Astrocyte (in vitro differentiated cells and primary cell): ENCODE measurements around the gene CSRNP3. TPM values are rescaled to one million over a fixed set of nuclear protein-coding genes. Genes with fewer than 3 reads are reported as not detected.

ENCODE experiments used
- DNase-seq: peaks from one replicate; pipeline ENCODE4 v3.0.0-alpha.2; 2010; ENCODE audit warnings: low read depth
- FAIRE-seq: peaks from 2 replicates; lab custom pipeline; 2011; peaks lifted over from hg19 to GRCh38; lab: Jason Lieb, UNC
- H2AFZ ChIP-seq: 2 replicates; pipeline ENCODE4 v1.6.0; 2012; ENCODE audit warnings: low read depth, low read length, inconsistent platforms
- H3K27ac ChIP-seq: 2 replicates; pipeline ENCODE4 v1.5.1; 2011; ENCODE audit warnings: low read depth, low read length, inconsistent platforms
- H3K27me3 ChIP-seq: 2 replicates; pipeline ENCODE4 v1.6.0; 2011; ENCODE audit warnings: low read length, inconsistent platforms; ENCODE audit not compliant: insufficient read depth
- H3K36me3 ChIP-seq: 2 replicates; pipeline ENCODE4 v1.5.1; 2011; ENCODE audit warnings: low read length, inconsistent platforms; ENCODE audit not compliant: insufficient read depth
- H3K4me1 ChIP-seq: 2 replicates; pipeline ENCODE4 v1.5.1; 2011; ENCODE audit warnings: low read length, inconsistent platforms; ENCODE audit not compliant: insufficient read depth
- H3K4me2 ChIP-seq: 2 replicates; pipeline ENCODE4 v1.6.0; 2012; ENCODE audit warnings: low read length, inconsistent platforms
- H3K4me3 ChIP-seq: 2 replicates; pipeline ENCODE4 v1.5.1; 2011; ENCODE audit warnings: low read depth, mild to moderate bottlenecking, low read length, inconsistent platforms; ENCODE audit not compliant: insufficient read depth
- H3K79me2 ChIP-seq: 2 replicates; pipeline ENCODE4 v1.6.0; 2012; ENCODE audit warnings: mild to moderate bottlenecking, low read length, inconsistent platforms; ENCODE audit not compliant: insufficient read depth
- H3K9ac ChIP-seq: 2 replicates; pipeline ENCODE4 v1.6.0; 2012; ENCODE audit warnings: mild to moderate bottlenecking, low read length, inconsistent platforms
- H3K9me3 ChIP-seq: 2 replicates; pipeline ENCODE4 v1.5.1; 2012; ENCODE audit warnings: low read depth, mild to moderate bottlenecking, low read length, inconsistent platforms; ENCODE audit not compliant: insufficient read depth
- H4K20me1 ChIP-seq: 2 replicates; pipeline ENCODE4 v1.6.0; 2012; ENCODE audit warnings: low read length, inconsistent platforms; ENCODE audit not compliant: insufficient read depth
- H3K27ac Mint-ChIP-seq: one replicate; pipeline ENCODE4 v1.8.0; 2021; ENCODE audit warnings: mild to moderate bottlenecking, mixed read lengths; ENCODE audit not compliant: unreplicated experiment
- H3K27me3 Mint-ChIP-seq: one replicate; pipeline ENCODE4 v1.8.0; 2021; ENCODE audit warnings: low read depth, mixed read lengths; ENCODE audit not compliant: unreplicated experiment
- H3K36me3 Mint-ChIP-seq: one replicate; pipeline ENCODE4 v1.8.0; 2021; ENCODE audit warnings: low read depth, mixed read lengths; ENCODE audit not compliant: unreplicated experiment
- H3K4me1 Mint-ChIP-seq: one replicate; pipeline ENCODE4 v1.8.0; 2021; ENCODE audit warnings: low read depth, mixed read lengths; ENCODE audit not compliant: unreplicated experiment
- H3K4me3 Mint-ChIP-seq: one replicate; pipeline ENCODE4 v1.8.0; 2021; ENCODE audit warnings: mild to moderate bottlenecking, moderate library complexity, mixed read lengths; ENCODE audit not compliant: unreplicated experiment
- H3K9me3 Mint-ChIP-seq: one replicate; pipeline ENCODE4 v1.8.0; 2021; ENCODE audit warnings: mild to moderate bottlenecking, mixed read lengths; ENCODE audit not compliant: unreplicated experiment
- EZH2 ChIP-seq: IDR thresholded peaks from 2 replicates; pipeline ENCODE4 v1.6.1; 2012; ENCODE audit warnings: mild to moderate bottlenecking, low read length, inconsistent platforms; ENCODE audit not compliant: insufficient read depth
- total RNA-seq: library from RNA; stranded (reverse); gene quantifications from 2 replicates; pipeline ENCODE4 v1.2.1, GENCODE V29; 2021
- TF ChIP-seq, protein P1 (sequence below): IDR thresholded peaks from 2 replicates; pipeline ENCODE4 v1.5.1; 2011; ENCODE audit warnings: low read depth, mild to moderate bottlenecking, inconsistent platforms, low read length, moderate library complexity; ENCODE audit not compliant: insufficient read depth

CSRNP3 gene
- total RNA-seq, 1 donor from 2014 or later = 5.9 TPM

- DNase-seq = no peak
- H3K4me1 Mint-ChIP-seq = no peaks in the 10 kb centered on the region
- H3K79me2 ChIP-seq = no peaks in the 10 kb centered on the region
- H3K27ac Mint-ChIP-seq = no peak overlapping the region
- H3K4me3 Mint-ChIP-seq = no peak overlapping the region
- no peak overlapping the region for H3K4me3 ChIP-seq
- H3K36me3 Mint-ChIP-seq = peaks cover 3% of the 10 kb centered on the region
- no peaks in the 10 kb centered on the region for H3K27me3 Mint-ChIP-seq
- no peak for FAIRE-seq
- no peaks in the 10 kb centered on the region for H4K20me1 ChIP-seq
- no peaks in the 10 kb centered on the region for H3K27me3 ChIP-seq
- H3K9me3 Mint-ChIP-seq = no peaks in the 10 kb centered on the region
- no peaks in the 10 kb centered on the region for H3K9me3 ChIP-seq
- TF ChIP-seq EZH2 = no peak
- TF ChIP-seq, protein P1, sequence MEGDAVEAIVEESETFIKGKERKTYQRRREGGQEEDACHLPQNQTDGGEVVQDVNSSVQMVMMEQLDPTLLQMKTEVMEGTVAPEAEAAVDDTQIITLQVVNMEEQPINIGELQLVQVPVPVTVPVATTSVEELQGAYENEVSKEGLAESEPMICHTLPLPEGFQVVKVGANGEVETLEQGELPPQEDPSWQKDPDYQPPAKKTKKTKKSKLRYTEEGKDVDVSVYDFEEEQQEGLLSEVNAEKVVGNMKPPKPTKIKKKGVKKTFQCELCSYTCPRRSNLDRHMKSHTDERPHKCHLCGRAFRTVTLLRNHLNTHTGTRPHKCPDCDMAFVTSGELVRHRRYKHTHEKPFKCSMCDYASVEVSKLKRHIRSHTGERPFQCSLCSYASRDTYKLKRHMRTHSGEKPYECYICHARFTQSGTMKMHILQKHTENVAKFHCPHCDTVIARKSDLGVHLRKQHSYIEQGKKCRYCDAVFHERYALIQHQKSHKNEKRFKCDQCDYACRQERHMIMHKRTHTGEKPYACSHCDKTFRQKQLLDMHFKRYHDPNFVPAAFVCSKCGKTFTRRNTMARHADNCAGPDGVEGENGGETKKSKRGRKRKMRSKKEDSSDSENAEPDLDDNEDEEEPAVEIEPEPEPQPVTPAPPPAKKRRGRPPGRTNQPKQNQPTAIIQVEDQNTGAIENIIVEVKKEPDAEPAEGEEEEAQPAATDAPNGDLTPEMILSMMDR = no peak
- H3K4me1 ChIP-seq = no peaks in the 10 kb centered on the region
- no peak overlapping the region for H3K4me2 ChIP-seq
- H3K36me3 ChIP-seq = no peaks in the 10 kb centered on the region
- H3K27ac ChIP-seq = no peak overlapping the region
- H3K9ac ChIP-seq = no peak overlapping the region
- no peak overlapping the region for H2AFZ ChIP-seq
Observed at GRCh38 chr2:165500816-165501215, 31.3 kb downstream of the CSRNP3 start.

DNA sequence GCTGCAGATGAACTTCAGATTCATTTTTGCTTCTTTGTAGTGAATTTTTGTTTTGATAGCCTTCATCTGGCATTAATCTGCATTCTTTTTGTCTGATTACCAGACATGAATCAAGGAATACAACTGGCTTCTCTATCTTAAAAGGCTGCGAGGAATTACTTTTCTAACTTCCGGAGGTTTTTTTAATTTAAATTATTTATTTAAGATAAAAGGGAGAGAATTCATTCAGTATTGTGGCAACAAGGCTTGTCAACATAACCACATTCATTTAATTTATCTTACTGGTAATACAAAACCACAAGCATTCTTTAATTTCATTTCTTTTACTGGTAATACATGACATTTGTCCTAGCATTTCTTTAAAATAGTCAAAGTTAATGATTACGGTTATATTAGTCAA lies 36.0 kb downstream of the CSRNP3 start:
- Histone ChIP-seq H3K4me1 (no peaks in the 10 kb centered on the region), H2AFZ (no peak overlapping the region), H3K27ac (no peak overlapping the region), H3K36me3 (no peaks in the 10 kb centered on the region), H4K20me1 (no peaks in the 10 kb centered on the region), H3K9ac (no peak overlapping the region), H3K79me2 (no peaks in the 10 kb centered on the region), H3K4me3 (no peak overlapping the region), H3K27me3 (no peaks in the 10 kb centered on the region), H3K4me2 (no peak overlapping the region), H3K9me3 (no peaks in the 10 kb centered on the region)
- Mint-ChIP-seq H3K27me3 (no peaks in the 10 kb centered on the region), H3K4me1 (no peaks in the 10 kb centered on the region), H3K4me3 (no peak overlapping the region), H3K36me3 (no peaks in the 10 kb centered on the region), H3K27ac (no peak overlapping the region), H3K9me3 (no peaks in the 10 kb centered on the region)
- FAIRE-seq (no peak), DNase-seq (peak; percentile 76)
- TF ChIP-seq EZH2 = no peak
- TF ChIP-seq, protein P1 = no peak

GRCh38 chr2:165508927-165509326 lies 39.4 kb downstream of the CSRNP3 start:
- no peaks in the 10 kb centered on the region for H3K9me3 Mint-ChIP-seq

More at GRCh38 chr2:165508927-165509326, 39.4 kb downstream of the CSRNP3 start:
- Histone ChIP-seq H3K4me1 (no peaks in the 10 kb centered on the region), H3K27me3 (no peaks in the 10 kb centered on the region), H3K9me3 (no peaks in the 10 kb centered on the region), H3K9ac (no peak overlapping the region), H3K79me2 (no peaks in the 10 kb centered on the region), H3K27ac (no peak overlapping the region), H2AFZ (no peak overlapping the region), H4K20me1 (no peaks in the 10 kb centered on the region), H3K4me3 (no peak overlapping the region), H3K36me3 (no peaks in the 10 kb centered on the region), H3K4me2 (no peak overlapping the region)
- Mint-ChIP-seq H3K36me3 (no peaks in the 10 kb centered on the region), H3K27me3 (no peaks in the 10 kb centered on the region), H3K4me1 (no peaks in the 10 kb centered on the region), H3K4me3 (no peak overlapping the region), H3K27ac (no peak overlapping the region)
- no peak for DNase-seq
- no peak for FAIRE-seq
- TF ChIP-seq EZH2 = no peak
- TF ChIP-seq, protein P1 = no peak
